Panc1 (cell line): ENCODE measurements around the gene HCN3. TPM values are rescaled to one million over a fixed set of nuclear protein-coding genes. Genes with fewer than 3 reads are reported as not detected.

Source experiments
- ATAC-seq: fragments of 200-7000 bp; cut with Tn5 transposase; 2 replicates; pipeline ENCODE4 v1.9.1; 2020; ENCODE audit warnings: mild to moderate bottlenecking, moderate library complexity
- BruUV-seq: library from RNA; stranded (reverse); fragments of 400-500 nt; replicated peaks from 2 replicates; lab custom pipeline; 2021; lab: Mats Ljungman, UMichigan
- CTCF ChIA-PET: fragments of 300-600 bp; sonication (Branson Sonifier 250); formaldehyde crosslinking; loops from one replicate; lab custom pipeline; 2022; ENCODE audit warnings: antibody characterized with exemption; lab: Charles Lee
- POLR2A ChIA-PET: fragments of 300-600 bp; sonication (Branson Sonifier 250); formaldehyde crosslinking; loops from one replicate; lab custom pipeline; 2022; ENCODE audit warnings: antibody characterized with exemption; lab: Charles Lee
- DNase-seq: peaks from one replicate; pipeline ENCODE4 v3.0.0-alpha.2; 2010; ENCODE audit warnings: low read depth, low spot score
- H3K27ac ChIP-seq: 2 replicates; pipeline ENCODE4 v1.5.1; 2011; ENCODE audit warnings: mild to moderate bottlenecking, low read length, inconsistent platforms
- H3K27me3 ChIP-seq: fragments of 200-500 bp; sonication (Bioruptor generic); 2 replicates; pipeline ENCODE4 v1.6.0; 2014; ENCODE audit warnings: low read length, inconsistent platforms; ENCODE audit not compliant: control insufficient read depth, insufficient read depth
- H3K36me3 ChIP-seq: fragments of 200-500 bp; sonication (Bioruptor generic); 2 replicates; pipeline ENCODE4 v1.5.1; 2014; ENCODE audit warnings: inconsistent platforms, mild to moderate bottlenecking, low read length, moderate library complexity; ENCODE audit not compliant: control insufficient read depth, insufficient read depth
- H3K4me1 ChIP-seq: 2 replicates; pipeline ENCODE4 v1.5.1; 2011; ENCODE audit warnings: inconsistent platforms, mild to moderate bottlenecking, low read length, moderate library complexity; ENCODE audit not compliant: control insufficient read depth, insufficient read depth
- H3K4me3 ChIP-seq, 2 experiments: 2 replicates each; pipeline ENCODE4 v1.5.1; 2011 to 2012; ENCODE audit warnings: low read depth in 2 of 2, low read length in 2 of 2, mild to moderate bottlenecking in 2 of 2, inconsistent platforms in 1 of 2, moderate library complexity in 1 of 2
- H3K9me3 ChIP-seq: fragments of 200-500 bp; sonication (Bioruptor generic); 2 replicates; pipeline ENCODE4 v1.5.1; 2014; ENCODE audit warnings: low read depth, mild to moderate bottlenecking, inconsistent platforms, low read length, moderate library complexity; ENCODE audit not compliant: control insufficient read depth, insufficient read depth
- CTCF ChIP-seq: fragments of 450-650 bp; IDR thresholded peaks from 2 replicates; pipeline ENCODE4 v1.5.1; 2017; ENCODE audit warnings: mild to moderate bottlenecking
- POLR2AphosphoS5 ChIP-seq: IDR thresholded peaks from 2 replicates; pipeline ENCODE4 v1.6.1; 2012; ENCODE audit warnings: mild to moderate bottlenecking, low read depth, low read length, moderate library complexity
- REST ChIP-seq, 2 experiments: IDR thresholded peaks; 2 replicates each; pipeline ENCODE4 v1.6.1; 2011 to 2012; ENCODE audit warnings: low read depth in 2 of 2, control low read depth in 1 of 2, low read length in 1 of 2, mild to moderate bottlenecking in 1 of 2, moderate library complexity in 1 of 2; ENCODE audit not compliant: insufficient read depth in 1 of 2
- SIN3A ChIP-seq: IDR thresholded peaks from 2 replicates; pipeline ENCODE4 v1.6.1; 2012; ENCODE audit warnings: low read depth, mild to moderate bottlenecking, low read length, moderate library complexity, borderline replicate concordance; ENCODE audit not compliant: insufficient read depth
- TCF7L2 ChIP-seq: IDR thresholded peaks from 2 replicates; pipeline ENCODE4 v1.6.1; 2011; ENCODE audit warnings: mild to moderate bottlenecking, low read depth, low read length, inconsistent platforms
- in situ Hi-C: cut with HindIII; loops from 2 replicates; pipeline ENCODE4 v1.10.0; 2016; ENCODE audit warnings: low sequenced_read_pairs, low pct_unique_long_range_greater_than_20kb
- intact Hi-C: fragments of 100-400 bp; cut with micrococcal nuclease; formaldehyde crosslinking; loops from one replicate; pipeline ENCODE4 v1.10.0; 2022; ENCODE audit not compliant: unreplicated experiment
- total RNA-seq: library from RNA; stranded (reverse); gene quantifications from one replicate; pipeline ENCODE4 v1.2.1, GENCODE V29; 2021; ENCODE audit not compliant: unreplicated experiment

HCN3 gene
- total RNA-seq, 1 experiment from 2014 or later = 7.8 TPM

GRCh38 chr1:155255243-155256007 is 21.8 kb upstream of the HCN3 start, which contains the start of gene ENTREP3:
Gene ENTREP3 (minus strand): TSS chr1:155255483. CDS start chr1:155254877, 606 bp downstream.
- H3K4me1 ChIP-seq = peaks cover 9% of the 10 kb centered on the region
- DNase-seq = no peak
- ChIA-PET POLR2A (no interaction called here), CTCF (interaction anchor here (0.6 kb wide), 1 partner anchor 308 kb away, joined by 4 read pairs; no protein-coding TSS in a partner anchor)
- no peaks in the 10 kb centered on the region for H3K9me3 ChIP-seq
- ATAC-seq = peak; percentile 87
- in situ Hi-C loops = no loop called here
- intact Hi-C loops = no loop called here
- TF ChIP-seq REST (IDR thresholded peaks at IDR 0.05; ENCODE audit: insufficient read depth in 1 of 2, low read depth in 2 of 2, low read length in 1 of 2) (0 out of 4 replicates have a peak, but pooled peaks of 1 of the 2 experiments have one; percentile 9), POLR2AphosphoS5 (peak; percentile 74), CTCF (no peak), TCF7L2 (no peak), SIN3A (peak; percentile 74; the same call in 1 of the 2 replicates)
- peaks cover 5% of the 10 kb centered on the region for H3K36me3 ChIP-seq
- peak within 1 kb of the TSS; percentile 87 for H3K27ac ChIP-seq
- no peaks in the 10 kb centered on the region for H3K27me3 ChIP-seq
- BruUV-seq = no TSS peak
- peak within 1 kb of the TSS; percentile 72 to 77 for H3K4me3 ChIP-seq

- peak overlapping the region; percentile 87 for H3K27ac ChIP-seq
- intact Hi-C loops (no loop called here), in situ Hi-C loops (no loop called here)
- H3K27me3 ChIP-seq = no peaks in the 10 kb centered on the region
- TF ChIP-seq CTCF (no peak), REST (IDR thresholded peaks at IDR 0.05; ENCODE audit: insufficient read depth in 1 of 2, low read depth in 2 of 2, low read length in 1 of 2) (no peak), POLR2AphosphoS5 (no peak), SIN3A (no peak), TCF7L2 (no peak)
- H3K36me3 ChIP-seq = peaks cover 5% of the 10 kb centered on the region
- peak; percentile 15 for ATAC-seq
- H3K4me1 ChIP-seq = peaks cover 13% of the 10 kb centered on the region
- DNase-seq = no peak
- H3K4me3 ChIP-seq = peak overlapping the region; percentile 72 to 77
- TSS peak; percentile 41 for BruUV-seq
- ChIA-PET POLR2A (no interaction called here), CTCF (no interaction called here)
- H3K9me3 ChIP-seq = no peaks in the 10 kb centered on the region
Measured at GRCh38 chr1:155256058-155256852, 21.0 kb upstream of the HCN3 start.
